H1 (cell line): Measurements from ENCODE around the gene CAMP. TPM values are rescaled to one million over a fixed set of nuclear protein-coding genes. Genes with fewer than 3 reads are reported as not detected.

Experiments used
- CTCF ChIA-PET: fragments of 300-600 bp; sonication (Branson Sonifier 250); formaldehyde crosslinking; loops from one replicate; lab custom pipeline; 2021; ENCODE audit not compliant: partially characterized antibody; lab: Charles Lee
- POLR2A ChIA-PET: fragments of 300-600 bp; sonication (Branson Sonifier 250); formaldehyde crosslinking; loops from one replicate; lab custom pipeline; 2021; ENCODE audit warnings: inconsistent platforms; ENCODE audit not compliant: partially characterized antibody; lab: Charles Lee
- DNase-seq, 2 experiments: peaks; one replicate each; pipeline versions ENCODE4 v3.0.0 to v3.0.0-alpha.2; 2010 to 2022; ENCODE audit warnings: low spot score in 2 of 2, low read depth in 1 of 2, mixed read lengths in 1 of 2
- FAIRE-seq: peaks from 2 replicates; lab custom pipeline; 2011; peaks lifted over from hg19 to GRCh38; lab: Jason Lieb, UNC
- H2AFZ ChIP-seq: 2 replicates; pipeline ENCODE4 v1.8.1; 2012; ENCODE audit warnings: low read length, inconsistent platforms
- H2AK5ac ChIP-seq: 2 replicates; pipeline ENCODE4 v1.6.1; 2013; ENCODE audit warnings: low read depth, low read length
- H2BK120ac ChIP-seq: replicated peaks from 2 replicates; pipeline ENCODE3; 2013; ENCODE audit warnings: low read depth, low read length, inconsistent platforms
- H2BK12ac ChIP-seq: 2 replicates; pipeline ENCODE4 v1.6.1; 2013; ENCODE audit warnings: low read depth, low read length
- H2BK15ac ChIP-seq: 2 replicates; pipeline ENCODE4 v1.6.1; 2013; ENCODE audit warnings: low read length
- H2BK20ac ChIP-seq: 2 replicates; pipeline ENCODE4 v1.6.1; 2013; ENCODE audit warnings: low read length
- H2BK5ac ChIP-seq: 2 replicates; pipeline ENCODE4 v1.6.1; 2013; ENCODE audit warnings: low read depth, low read length
- H3K14ac ChIP-seq: 2 replicates; pipeline ENCODE4 v1.6.1; 2013; ENCODE audit warnings: inconsistent platforms; ENCODE audit not compliant: insufficient read length
- H3K18ac ChIP-seq: 2 replicates; pipeline ENCODE4 v1.6.1; 2013; ENCODE audit warnings: low read length; ENCODE audit errors: extremely low read depth
- H3K23ac ChIP-seq: 2 replicates; pipeline ENCODE4 v1.6.1; 2013; ENCODE audit warnings: inconsistent platforms; ENCODE audit not compliant: insufficient read length
- H3K23me2 ChIP-seq: 2 replicates; pipeline ENCODE4 v1.6.1; 2013; ENCODE audit warnings: low read depth, low read length
- H3K27ac ChIP-seq: 2 replicates; pipeline ENCODE4 v1.6.1; 2011; ENCODE audit warnings: low read depth, low read length, inconsistent platforms
- H3K27me3 ChIP-seq, 4 experiments: replicated peaks in 1 of 4; 1 replicate in 1 of 4; 2 replicates in 3 of 4; pipeline versions ENCODE4 v1.6.1 to v1.8.1; 2011 to 2013; ENCODE audit warnings: low read length in 3 of 4, mild to moderate bottlenecking in 3 of 4, inconsistent platforms in 2 of 4, mixed read lengths in 2 of 4, moderate library complexity in 1 of 4; ENCODE audit not compliant: control insufficient read depth in 3 of 4, insufficient read depth in 3 of 4; ENCODE audit errors: extremely low read depth in 1 of 4
- H3K36me3 ChIP-seq, 4 experiments: 2 replicates each; pipeline versions ENCODE4 v1.6.1 to v1.8.1; 2011 to 2013; ENCODE audit warnings: mild to moderate bottlenecking in 4 of 4, low read length in 3 of 4, moderate library complexity in 2 of 4, control low read depth in 1 of 4, inconsistent platforms in 1 of 4; ENCODE audit not compliant: insufficient read depth in 4 of 4, control insufficient read depth in 2 of 4
- H3K4ac ChIP-seq: replicated peaks from 2 replicates; pipeline ENCODE3; 2013; ENCODE audit warnings: low read length, low read depth, mixed read lengths, inconsistent platforms; ENCODE audit not compliant: insufficient read length
- H3K4me1 ChIP-seq, 4 experiments: replicated peaks in 1 of 4; 1 replicate in 1 of 4; 2 replicates in 3 of 4; pipeline versions ENCODE4 v1.6.1 to v1.8.1; 2011 to 2013; ENCODE audit warnings: low read length in 3 of 4, inconsistent platforms in 2 of 4, mixed read lengths in 1 of 4; ENCODE audit not compliant: insufficient read depth in 4 of 4, control insufficient read depth in 3 of 4
- H3K4me2 ChIP-seq, 2 experiments: 2 replicates each; pipeline versions ENCODE4 v1.6.1 to v1.8.1; 2011 to 2013; ENCODE audit warnings: low read depth in 2 of 2, low read length in 2 of 2, control low read depth in 1 of 2, inconsistent platforms in 1 of 2, mild to moderate bottlenecking in 1 of 2; ENCODE audit not compliant: insufficient read depth in 1 of 2
- H3K4me3 ChIP-seq, 4 experiments: fragments of 200-600, 300-600 bp in 1 of 4; sonication (generic), shearing (Covaris generic), sonication (Bioruptor Twin) in 1 of 4; 2 replicates each; pipeline versions ENCODE4 v1.5.1 to v1.8.1; 2011 to 2016; ENCODE audit warnings: low read length in 4 of 4, low read depth in 3 of 4, control low read depth in 2 of 4, inconsistent platforms in 2 of 4, mild to moderate bottlenecking in 2 of 4, mixed read lengths in 1 of 4, moderate library complexity in 1 of 4; ENCODE audit not compliant: insufficient read depth in 2 of 4; ENCODE audit errors: extremely low read depth in 1 of 4
- H3K56ac ChIP-seq: replicated peaks from 2 replicates; pipeline ENCODE3; 2013; ENCODE audit warnings: low read depth, mild to moderate bottlenecking, mixed read lengths, low read length, inconsistent platforms; ENCODE audit not compliant: insufficient read length
- H3K79me1 ChIP-seq: 2 replicates; pipeline ENCODE4 v1.6.1; 2013; ENCODE audit warnings: low read depth, low read length, control low read depth
- H3K79me2 ChIP-seq, 2 experiments: 2 replicates each; pipeline versions ENCODE4 v1.6.1 to v1.8.1; 2012 to 2013; ENCODE audit warnings: low read length in 2 of 2, mild to moderate bottlenecking in 2 of 2, inconsistent platforms in 1 of 2; ENCODE audit not compliant: insufficient read depth in 2 of 2, control insufficient read depth in 1 of 2
- H3K9ac ChIP-seq, 4 experiments: replicated peaks in 1 of 4; 1 replicate in 1 of 4; 2 replicates in 3 of 4; pipeline versions ENCODE4 v1.6.1 to v1.8.1; 2011 to 2013; ENCODE audit warnings: low read depth in 3 of 4, low read length in 3 of 4, control low read depth in 2 of 4, mild to moderate bottlenecking in 2 of 4, moderate library complexity in 2 of 4, inconsistent platforms in 1 of 4; ENCODE audit errors: extremely low read depth in 1 of 4
- H3K9me3 ChIP-seq, 2 experiments: 2 replicates each; pipeline versions ENCODE4 v1.6.1 to v1.8.1; 2012 to 2013; ENCODE audit warnings: mild to moderate bottlenecking in 2 of 2, moderate library complexity in 2 of 2, control low read depth in 1 of 2, inconsistent platforms in 1 of 2, low read depth in 1 of 2, low read length in 1 of 2, mixed read lengths in 1 of 2; ENCODE audit not compliant: insufficient read depth in 2 of 2
- H4K20me1 ChIP-seq, 2 experiments: replicated peaks in 1 of 2; 2 replicates each; pipeline versions ENCODE3 to v1.8.1; 2011 to 2013; ENCODE audit warnings: inconsistent platforms in 2 of 2, low read length in 2 of 2, mild to moderate bottlenecking in 1 of 2; ENCODE audit not compliant: insufficient read depth in 2 of 2, control insufficient read depth in 1 of 2
- H4K5ac ChIP-seq: 2 replicates; pipeline ENCODE4 v1.6.1; 2013; ENCODE audit warnings: low read length, low read depth, mixed read lengths, inconsistent platforms; ENCODE audit not compliant: insufficient read length
- H4K8ac ChIP-seq: 2 replicates; pipeline ENCODE4 v1.8.0; 2013; ENCODE audit warnings: mild to moderate bottlenecking, moderate library complexity, low read length, inconsistent platforms; ENCODE audit not compliant: insufficient read depth; ENCODE audit errors: extremely low read depth
- H4K91ac ChIP-seq: replicated peaks from 2 replicates; pipeline ENCODE3; 2013; ENCODE audit warnings: low read length, mixed read lengths, inconsistent platforms; ENCODE audit not compliant: insufficient read length
- FOSL1 ChIP-seq: IDR thresholded peaks from 2 replicates; pipeline ENCODE4 v1.6.1; 2011; ENCODE audit warnings: mild to moderate bottlenecking, low read depth, low read length, moderate library complexity; ENCODE audit not compliant: insufficient read depth
- GABPA ChIP-seq: IDR thresholded peaks from 2 replicates; pipeline ENCODE4 v1.6.1; 2011; ENCODE audit warnings: mild to moderate bottlenecking, low read length, moderate library complexity, borderline replicate concordance; ENCODE audit not compliant: insufficient read depth
- KDM4A ChIP-seq: IDR thresholded peaks from one replicate; pipeline ENCODE4 v1.7.1; 2012; ENCODE audit warnings: low read depth, mild to moderate bottlenecking, moderate library complexity, low read length, inconsistent platforms; ENCODE audit not compliant: severe bottlenecking
- NRF1 ChIP-seq: IDR thresholded peaks from 2 replicates; pipeline ENCODE4 v1.6.1; 2011; ENCODE audit warnings: mild to moderate bottlenecking, low read depth, low read length, improper control_type of control experiment
- POLR2A ChIP-seq, 2 experiments: IDR thresholded peaks; 1 replicate in 1 of 2; 2 replicates in 1 of 2; pipeline ENCODE4 v1.6.1; 2011; ENCODE audit warnings: low read depth in 2 of 2, low read length in 2 of 2, mild to moderate bottlenecking in 2 of 2; ENCODE audit errors: control extremely low read depth in 1 of 2
- SUZ12 ChIP-seq: fragments of 200-600 bp; sonication (generic); IDR thresholded peaks from 2 replicates; pipeline ENCODE4 v1.6.1; 2012; ENCODE audit warnings: mild to moderate bottlenecking, inconsistent platforms, low read length, moderate library complexity, mixed read lengths
- TAF7 ChIP-seq: optimal IDR thresholded peaks from 2 replicates; pipeline ENCODE3; 2011; ENCODE audit warnings: low read depth, mild to moderate bottlenecking, inconsistent platforms, low read length, moderate library complexity, borderline replicate concordance
- WGBS, 2 experiments: shearing (Covaris generic) in 1 of 2; methylation state at CpG; one replicate each; pipeline versions ENCODE4 v1.1.6 to v1.1.7; 2013 to 2015; ENCODE audit warnings: low lambda C conversion rate in 2 of 2, mixed read lengths in 2 of 2, inconsistent platforms in 1 of 2, low coverage in 1 of 2, missing lambda C conversion rate in 1 of 2; ENCODE audit not compliant: insufficient replicate concordance in 2 of 2, insufficient coverage in 1 of 2, insufficient read length in 1 of 2; ENCODE audit errors: extremely low coverage in 1 of 2, missing lambda C conversion rate in 1 of 2; 5-methylcytosine and 5-hydroxymethylcytosine counted together
- polyA plus RNA-seq, 7 experiments: library from polyadenylated mRNA; depleted of rRNA in 3 of 7; stranded (reverse) in 5 of 7; unstranded in 2 of 7; fragments of >200 nt in 5 of 7; fragments of 200-250 nt in 2 of 7; gene quantifications; 1 replicate in 5 of 7; 2 replicates in 1 of 7; 4 replicates in 1 of 7; pipeline versions ENCODE4 v1.2.1 to v1.2.3, GENCODE V29; 2011 to 2013; ENCODE audit warnings: missing spikeins in 2 of 7, mixed read lengths in 2 of 7
- total RNA-seq: library from RNA; stranded (reverse); fragmentation: NEBNext Ultra II Directional; extraction: Animal tissue kit (Norgen Biotek cat#: 25700); gene quantifications from 2 replicates; pipeline ENCODE4 v1.2.1, GENCODE V29; 2021
- TF ChIP-seq, protein P1 (sequence below): IDR thresholded peaks from 2 replicates; pipeline ENCODE4 v1.6.1; 2012; ENCODE audit warnings: low read length, inconsistent platforms
- TF ChIP-seq, protein P2 (sequence below): IDR thresholded peaks from 2 replicates; pipeline ENCODE4 v1.6.1; 2012; ENCODE audit warnings: inconsistent platforms

The CAMP gene
- total and polyA plus RNA-seq, 2 of the 8 experiments (the other 6 are each of a cell fraction or from before 2014, with no cell fraction given): not detected

DNA sequence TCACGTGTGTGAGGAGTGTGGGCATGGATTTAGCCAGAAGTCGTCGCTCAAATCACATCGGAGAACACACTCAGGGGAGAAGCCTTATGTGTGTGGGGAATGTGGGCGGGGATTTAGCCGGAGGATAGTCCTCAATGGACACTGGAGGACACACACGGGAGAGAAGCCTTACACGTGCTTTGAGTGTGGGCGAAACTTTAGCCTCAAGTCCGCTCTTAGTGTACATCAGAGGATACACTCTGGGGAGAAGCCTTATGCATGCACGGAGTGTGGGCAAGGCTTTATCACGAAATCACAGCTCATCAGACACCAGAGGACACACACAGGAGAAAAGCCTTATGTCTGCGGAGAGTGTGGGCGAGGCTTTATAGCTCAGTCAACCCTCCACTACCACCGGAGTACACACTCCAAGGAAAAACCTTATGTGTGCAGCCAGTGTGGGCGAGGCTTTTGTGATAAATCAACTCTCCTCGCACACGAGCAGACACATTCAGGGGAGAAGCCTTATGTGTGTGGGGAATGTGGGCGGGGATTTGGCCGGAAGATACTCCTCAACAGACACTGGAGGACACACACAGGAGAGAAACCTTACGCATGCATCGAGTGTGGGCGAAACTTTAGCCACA is 45.8 kb downstream of the CAMP start:
- no peaks in the 10 kb centered on the region for H3K27me3 ChIP-seq
- CTCF ChIA-PET: interaction anchor here (0.8 to 3.5 kb wide), 6 partner anchors 9 to 167 kb away, joined by 3 to 14 read pairs (median 6); no protein-coding TSS in a partner anchor
- H3K18ac ChIP-seq: no peak overlapping the region
- H2AFZ ChIP-seq: no peak overlapping the region
- no peak overlapping the region for H2AK5ac ChIP-seq
- peaks cover 4% of the 10 kb centered on the region; the same call in 1 of the 2 replicates for H3K79me1 ChIP-seq
- H3K23ac ChIP-seq: no peak overlapping the region
- TF ChIP-seq POLR2A (IDR thresholded peaks at IDR 0.05; ENCODE audit: control extremely low read depth in 1 of 2, low read depth in 2 of 2, low read length in 2 of 2) (no peak), GABPA (no peak), FOSL1 (no peak), NRF1 (no peak), TAF7 (no peak), SUZ12 (no peak), KDM4A (no peak)
- TF ChIP-seq, protein P1, sequence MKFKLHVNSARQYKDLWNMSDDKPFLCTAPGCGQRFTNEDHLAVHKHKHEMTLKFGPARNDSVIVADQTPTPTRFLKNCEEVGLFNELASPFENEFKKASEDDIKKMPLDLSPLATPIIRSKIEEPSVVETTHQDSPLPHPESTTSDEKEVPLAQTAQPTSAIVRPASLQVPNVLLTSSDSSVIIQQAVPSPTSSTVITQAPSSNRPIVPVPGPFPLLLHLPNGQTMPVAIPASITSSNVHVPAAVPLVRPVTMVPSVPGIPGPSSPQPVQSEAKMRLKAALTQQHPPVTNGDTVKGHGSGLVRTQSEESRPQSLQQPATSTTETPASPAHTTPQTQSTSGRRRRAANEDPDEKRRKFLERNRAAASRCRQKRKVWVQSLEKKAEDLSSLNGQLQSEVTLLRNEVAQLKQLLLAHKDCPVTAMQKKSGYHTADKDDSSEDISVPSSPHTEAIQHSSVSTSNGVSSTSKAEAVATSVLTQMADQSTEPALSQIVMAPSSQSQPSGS: no peak
- TF ChIP-seq, protein P2, sequence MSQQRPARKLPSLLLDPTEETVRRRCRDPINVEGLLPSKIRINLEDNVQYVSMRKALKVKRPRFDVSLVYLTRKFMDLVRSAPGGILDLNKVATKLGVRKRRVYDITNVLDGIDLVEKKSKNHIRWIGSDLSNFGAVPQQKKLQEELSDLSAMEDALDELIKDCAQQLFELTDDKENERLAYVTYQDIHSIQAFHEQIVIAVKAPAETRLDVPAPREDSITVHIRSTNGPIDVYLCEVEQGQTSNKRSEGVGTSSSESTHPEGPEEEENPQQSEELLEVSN: no peak
- TF ChIP-seq, all 59 proteins: peak for 0
- Histone ChIP-seq H3K4ac (no peak overlapping the region), H2BK12ac (no peak overlapping the region), H3K9ac (no peak overlapping the region), H2BK120ac (no peak overlapping the region), H3K4me1 (no peaks in the 10 kb centered on the region; a peak in 2 of 7 replicates), H3K56ac (no peak overlapping the region), H3K4me2 (no peak overlapping the region), H4K5ac (no peak overlapping the region), H3K23me2 (no peaks in the 10 kb centered on the region), H2BK5ac (no peak overlapping the region), H3K27ac (no peak overlapping the region), H4K20me1 (peaks cover 2 to 4% of the 10 kb centered on the region in 2 experiments), H2BK15ac (no peak overlapping the region), H3K14ac (no peak overlapping the region), H3K79me2 (peaks cover 0 to 8% of the 10 kb centered on the region in 2 experiments; a peak in 2 of 4 replicates), H3K4me3 (no peak overlapping the region), H4K91ac (no peak overlapping the region), H3K9me3 (peaks cover 16 to 34% of the 10 kb centered on the region in 2 experiments), H2BK20ac (no peak overlapping the region), H4K8ac (no peak overlapping the region; the same call in 1 of the 2 replicates), H3K36me3 (peaks cover 40 to 79% (median 65%) of the 10 kb centered on the region in 4 experiments)
- FAIRE-seq (no peak), DNase-seq (no peak)
- POLR2A ChIA-PET: interaction anchor here (0.8 to 4.2 kb wide), 13 partner anchors 9 to 167 kb away, joined by 3 to 29 read pairs (median 4); partner anchors contain the start of gene ZNF589
- WGBS, 2 experiments: 97% methylated on average over 23 of the region's 23 CpGs; no CpG with 5 or more reads in 1 of the 2 experiments
